Measurements from ENCODE around the gene RHNO1. TPM values are rescaled to one million over a fixed set of nuclear protein-coding genes. Genes with fewer than 3 reads are reported as not detected.

The RHNO1 gene
- total RNA-seq, 1 experiment from 2014 or later, result 60.9 TPM

- Histone ChIP-seq H3K27ac (no peak overlapping the region), H3K36me3 (peaks cover 4% of the 10 kb centered on the region; the same call in 1 of the 2 replicates), H3K27me3 (no peaks in the 10 kb centered on the region), H3K4me3 (no peak overlapping the region), H3K4me1 (no peaks in the 10 kb centered on the region), H3K9me3 (replicated peaks) (no peaks in the 10 kb centered on the region)
- no peak for DNase-seq
These were observed 25.4 kb downstream of the RHNO1 start for GRCh38 chr12:2902272-2902880.

- no peak for DNase-seq
- Histone ChIP-seq H3K27me3 (no peaks in the 10 kb centered on the region), H3K9me3 (replicated peaks) (no peaks in the 10 kb centered on the region), H3K4me3 (no peak overlapping the region), H3K4me1 (no peaks in the 10 kb centered on the region), H3K36me3 (0 out of 2 replicates have a peak, but pooled peaks cover 2% of the 10 kb centered on the region), H3K27ac (no peak overlapping the region)
These were observed 27.2 kb downstream of the RHNO1 start for GRCh38 chr12:2904260-2904659.

GRCh38 chr12:2912216-2912575, 35.2 kb downstream of the RHNO1 start:
- H3K4me3 ChIP-seq, result no peak overlapping the region
- H3K27ac ChIP-seq, result no peak overlapping the region
- no peaks in the 10 kb centered on the region for H3K4me1 ChIP-seq
- no peaks in the 10 kb centered on the region for H3K9me3 ChIP-seq (replicated peaks)
- no peaks in the 10 kb centered on the region for H3K27me3 ChIP-seq
- DNase-seq, result no peak
- H3K36me3 ChIP-seq, result peaks cover 36% of the 10 kb centered on the region

- Histone ChIP-seq H3K9me3 (replicated peaks) (no peaks in the 10 kb centered on the region), H3K4me1 (no peaks in the 10 kb centered on the region), H3K4me3 (no peak overlapping the region), H3K36me3 (peaks cover 56% of the 10 kb centered on the region), H3K27ac (no peak overlapping the region), H3K27me3 (no peaks in the 10 kb centered on the region)
- DNase-seq, result no peak
These were observed 42.2 kb downstream of the RHNO1 start for GRCh38 chr12:2919249-2919648.

- H3K36me3 ChIP-seq, result peaks cover 62% of the 10 kb centered on the region
- no peak for DNase-seq
- no peaks in the 10 kb centered on the region for H3K9me3 ChIP-seq (replicated peaks)
- H3K4me3 ChIP-seq, result no peak overlapping the region
- no peaks in the 10 kb centered on the region for H3K27me3 ChIP-seq
- no peaks in the 10 kb centered on the region for H3K4me1 ChIP-seq
- no peak overlapping the region for H3K27ac ChIP-seq
These were observed 45.3 kb downstream of the RHNO1 start for GRCh38 chr12:2922329-2922728.

GRCh38 chr12:2923057-2923456, 46.0 kb downstream of the RHNO1 start:
- H3K36me3 ChIP-seq, result peaks cover 65% of the 10 kb centered on the region
- no peak for DNase-seq
- no peaks in the 10 kb centered on the region for H3K27me3 ChIP-seq
- no peak overlapping the region for H3K27ac ChIP-seq
- H3K9me3 ChIP-seq (replicated peaks), result no peaks in the 10 kb centered on the region
- H3K4me3 ChIP-seq, result no peak overlapping the region
- no peaks in the 10 kb centered on the region for H3K4me1 ChIP-seq

- Histone ChIP-seq H3K36me3 (peaks cover 71% of the 10 kb centered on the region), H3K9me3 (replicated peaks) (no peaks in the 10 kb centered on the region), H3K4me3 (no peak overlapping the region), H3K27ac (no peak overlapping the region), H3K4me1 (no peaks in the 10 kb centered on the region), H3K27me3 (no peaks in the 10 kb centered on the region)
- no peak for DNase-seq
These were observed 47.0 kb downstream of the RHNO1 start for GRCh38 chr12:2924019-2924418.

GRCh38 chr12:2925322-2925995, 48.4 kb downstream of the RHNO1 start:
- DNase-seq, result no peak
- H3K27ac ChIP-seq, result no peak overlapping the region
- no peaks in the 10 kb centered on the region for H3K4me1 ChIP-seq
- peaks cover 68% of the 10 kb centered on the region for H3K36me3 ChIP-seq
- H3K9me3 ChIP-seq (replicated peaks), result no peaks in the 10 kb centered on the region
- no peak overlapping the region for H3K4me3 ChIP-seq
- H3K27me3 ChIP-seq, result no peaks in the 10 kb centered on the region

- H3K27me3 ChIP-seq, result no peaks in the 10 kb centered on the region
- H3K27ac ChIP-seq, result no peak overlapping the region
- DNase-seq, result no peak
- no peak overlapping the region for H3K4me3 ChIP-seq
- no peaks in the 10 kb centered on the region for H3K9me3 ChIP-seq (replicated peaks)
- no peaks in the 10 kb centered on the region for H3K4me1 ChIP-seq
- peaks cover 62% of the 10 kb centered on the region for H3K36me3 ChIP-seq
These were observed 53.8 kb downstream of the RHNO1 start for GRCh38 chr12:2930865-2931264.

- DNase-seq, result no peak
- Histone ChIP-seq H3K27ac (no peak overlapping the region), H3K4me1 (no peaks in the 10 kb centered on the region), H3K36me3 (peaks cover 65% of the 10 kb centered on the region), H3K9me3 (replicated peaks) (no peaks in the 10 kb centered on the region), H3K4me3 (no peak overlapping the region), H3K27me3 (no peaks in the 10 kb centered on the region)
These were observed 56.6 kb downstream of the RHNO1 start for GRCh38 chr12:2933586-2933985.

- DNase-seq, result no peak
- Histone ChIP-seq H3K27me3 (no peaks in the 10 kb centered on the region), H3K4me1 (no peaks in the 10 kb centered on the region), H3K36me3 (peaks cover 67% of the 10 kb centered on the region), H3K4me3 (no peak overlapping the region), H3K27ac (no peak overlapping the region), H3K9me3 (replicated peaks) (no peaks in the 10 kb centered on the region)
These were observed 57.3 kb downstream of the RHNO1 start for GRCh38 chr12:2934371-2934770.

- peaks cover 61% of the 10 kb centered on the region for H3K36me3 ChIP-seq
- DNase-seq, result no peak
- no peaks in the 10 kb centered on the region for H3K4me1 ChIP-seq
- no peak overlapping the region for H3K4me3 ChIP-seq
- H3K27ac ChIP-seq, result no peak overlapping the region
- no peaks in the 10 kb centered on the region for H3K27me3 ChIP-seq
- H3K9me3 ChIP-seq (replicated peaks), result no peaks in the 10 kb centered on the region
These were observed 59.3 kb downstream of the RHNO1 start for GRCh38 chr12:2936301-2936700.

- Histone ChIP-seq H3K9me3 (replicated peaks) (no peaks in the 10 kb centered on the region), H3K27me3 (no peaks in the 10 kb centered on the region), H3K4me1 (no peaks in the 10 kb centered on the region), H3K27ac (no peak overlapping the region), H3K36me3 (peaks cover 51% of the 10 kb centered on the region), H3K4me3 (no peak overlapping the region)
- DNase-seq, result no peak
These were observed 60.5 kb downstream of the RHNO1 start for GRCh38 chr12:2937500-2937899.
